OCI-LY1 (cell line): ENCODE data around the gene MAP3K6.

Experiments
- H2AFZ ChIP-seq: fragments of 200-600 bp; sonication (generic), shearing (Covaris generic); 2 replicates; pipeline ENCODE4 v1.6.0; 2014; ENCODE audit warnings: antibody characterized with exemption, mild to moderate bottlenecking, low read length
- H3F3A ChIP-seq: fragments of 200-600 bp; sonication (generic), shearing (Covaris generic); 2 replicates; pipeline ENCODE4 v1.6.0; 2014; ENCODE audit warnings: mild to moderate bottlenecking, antibody characterized with exemption, low read length, moderate library complexity; ENCODE audit not compliant: insufficient read depth
- H3K27ac ChIP-seq: fragments of 200-600 bp; sonication (generic); 2 replicates; pipeline ENCODE4 v1.5.1; 2014; ENCODE audit warnings: low read length, mixed run types, mild to moderate bottlenecking, low read depth; ENCODE audit not compliant: poor library complexity, severe bottlenecking
- H3K27me3 ChIP-seq: fragments of 200-600 bp; sonication (generic); 2 replicates; pipeline ENCODE4 v1.6.0; 2014; ENCODE audit warnings: antibody characterized with exemption, mild to moderate bottlenecking, low read length, moderate library complexity; ENCODE audit not compliant: insufficient read depth
- H3K36me3 ChIP-seq: fragments of 200-600 bp; sonication (generic); 2 replicates; pipeline ENCODE4 v1.6.1; 2014; ENCODE audit warnings: mild to moderate bottlenecking, antibody characterized with exemption, low read length, moderate library complexity, mixed read lengths; ENCODE audit not compliant: insufficient read depth
- H3K4me1 ChIP-seq: fragments of 200-600 bp; sonication (generic); 2 replicates; pipeline ENCODE4 v1.5.1; 2014; ENCODE audit warnings: mild to moderate bottlenecking, low read length, moderate library complexity; ENCODE audit not compliant: insufficient read depth, severe bottlenecking
- H3K4me2 ChIP-seq: fragments of 200-600 bp; sonication (generic), shearing (Covaris generic); 2 replicates; pipeline ENCODE4 v1.6.1; 2014; ENCODE audit warnings: low read length
- H3K4me3 ChIP-seq: fragments of 200-600 bp; sonication (generic); 2 replicates; pipeline ENCODE4 v1.5.1; 2014; ENCODE audit warnings: low read length, low read depth, mild to moderate bottlenecking, mixed read lengths; ENCODE audit not compliant: poor library complexity, severe bottlenecking
- H3K79me2 ChIP-seq: fragments of 200-600 bp; shearing (Covaris generic); 2 replicates; pipeline ENCODE4 v1.6.1; 2016; ENCODE audit warnings: mixed run types, low read length, mixed read lengths; ENCODE audit not compliant: insufficient read depth
- H3K9ac ChIP-seq: fragments of 200-600 bp; sonication (generic), shearing (Covaris generic); 2 replicates; pipeline ENCODE4 v1.6.1; 2014; ENCODE audit warnings: mild to moderate bottlenecking, low read length, mixed read lengths
- H3K9me2 ChIP-seq: fragments of 200-600 bp; sonication (generic), shearing (Covaris generic); 2 replicates; pipeline ENCODE4 v1.6.1; 2014; ENCODE audit warnings: low read depth, mild to moderate bottlenecking, low read length, mixed read lengths
- H3K9me3 ChIP-seq: fragments of 200-600 bp; shearing (Covaris generic); 2 replicates; pipeline ENCODE4 v1.6.1; 2014; ENCODE audit warnings: low read length, mixed read lengths
- H4K20me1 ChIP-seq: fragments of 200-600 bp; sonication (generic), shearing (Covaris generic); 2 replicates; pipeline ENCODE4 v1.6.0; 2016; ENCODE audit warnings: mild to moderate bottlenecking, low read length; ENCODE audit not compliant: insufficient read depth
- EZH2 ChIP-seq: fragments of 200-600 bp; sonication (generic), shearing (Covaris generic); IDR thresholded peaks from 2 replicates; pipeline ENCODE4 v1.8.0; 2017; ENCODE audit warnings: borderline replicate concordance, mixed run types, mild to moderate bottlenecking, antibody characterized with exemption, low read length, moderate library complexity, mixed read lengths
- TF ChIP-seq, protein P1 (sequence below): fragments of 200-600 bp; sonication (generic), shearing (Covaris generic); IDR thresholded peaks from 2 replicates; pipeline ENCODE4 v1.5.1; 2017; ENCODE audit warnings: mild to moderate bottlenecking, antibody characterized with exemption, low read length, moderate library complexity, mixed read lengths

The MAP3K6 gene

GRCh38 chr1:27394282-27394658 is 27.5 kb upstream of the MAP3K6 start:
- Histone ChIP-seq H4K20me1 (no peaks in the 10 kb centered on the region), H3K4me2 (no peak overlapping the region), H2AFZ (no peak overlapping the region), H3K9ac (no peak overlapping the region), H3K27me3 (no peaks in the 10 kb centered on the region), H3K9me3 (no peaks in the 10 kb centered on the region), H3K4me3 (no peak overlapping the region), H3K27ac (no peak overlapping the region), H3K9me2 (no peaks in the 10 kb centered on the region), H3K36me3 (no peaks in the 10 kb centered on the region), H3F3A (no peaks in the 10 kb centered on the region), H3K4me1 (peaks cover 18% of the 10 kb centered on the region), H3K79me2 (no peaks in the 10 kb centered on the region)
- no peak for TF ChIP-seq EZH2
- TF ChIP-seq, protein P1, sequence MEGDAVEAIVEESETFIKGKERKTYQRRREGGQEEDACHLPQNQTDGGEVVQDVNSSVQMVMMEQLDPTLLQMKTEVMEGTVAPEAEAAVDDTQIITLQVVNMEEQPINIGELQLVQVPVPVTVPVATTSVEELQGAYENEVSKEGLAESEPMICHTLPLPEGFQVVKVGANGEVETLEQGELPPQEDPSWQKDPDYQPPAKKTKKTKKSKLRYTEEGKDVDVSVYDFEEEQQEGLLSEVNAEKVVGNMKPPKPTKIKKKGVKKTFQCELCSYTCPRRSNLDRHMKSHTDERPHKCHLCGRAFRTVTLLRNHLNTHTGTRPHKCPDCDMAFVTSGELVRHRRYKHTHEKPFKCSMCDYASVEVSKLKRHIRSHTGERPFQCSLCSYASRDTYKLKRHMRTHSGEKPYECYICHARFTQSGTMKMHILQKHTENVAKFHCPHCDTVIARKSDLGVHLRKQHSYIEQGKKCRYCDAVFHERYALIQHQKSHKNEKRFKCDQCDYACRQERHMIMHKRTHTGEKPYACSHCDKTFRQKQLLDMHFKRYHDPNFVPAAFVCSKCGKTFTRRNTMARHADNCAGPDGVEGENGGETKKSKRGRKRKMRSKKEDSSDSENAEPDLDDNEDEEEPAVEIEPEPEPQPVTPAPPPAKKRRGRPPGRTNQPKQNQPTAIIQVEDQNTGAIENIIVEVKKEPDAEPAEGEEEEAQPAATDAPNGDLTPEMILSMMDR: no peak

- Histone ChIP-seq H4K20me1 (no peaks in the 10 kb centered on the region), H3K27ac (no peak overlapping the region), H3K4me3 (no peak overlapping the region), H3K9ac (no peak overlapping the region), H2AFZ (no peak overlapping the region), H3F3A (no peaks in the 10 kb centered on the region), H3K4me2 (no peak overlapping the region), H3K36me3 (no peaks in the 10 kb centered on the region), H3K9me2 (no peaks in the 10 kb centered on the region), H3K27me3 (no peaks in the 10 kb centered on the region), H3K4me1 (peaks cover 18% of the 10 kb centered on the region), H3K79me2 (no peaks in the 10 kb centered on the region), H3K9me3 (no peaks in the 10 kb centered on the region)
- TF ChIP-seq EZH2: no peak
- TF ChIP-seq, protein P1: no peak
These were observed 27.0 kb upstream of the MAP3K6 start for GRCh38 chr1:27393641-27394281.

GRCh38 chr1:27392778-27393635 is 26.2 kb upstream of the MAP3K6 start:
- Histone ChIP-seq H3K9ac (peak overlapping the region; percentile 58), H3K9me2 (no peaks in the 10 kb centered on the region), H3K27ac (no peak overlapping the region), H3K36me3 (no peaks in the 10 kb centered on the region), H3K4me1 (peaks cover 18% of the 10 kb centered on the region), H3K4me2 (peak overlapping the region; percentile 81), H3K4me3 (peak overlapping the region; percentile 64), H2AFZ (no peak overlapping the region), H4K20me1 (no peaks in the 10 kb centered on the region), H3K27me3 (no peaks in the 10 kb centered on the region), H3F3A (no peaks in the 10 kb centered on the region), H3K9me3 (no peaks in the 10 kb centered on the region), H3K79me2 (no peaks in the 10 kb centered on the region)
- TF ChIP-seq, protein P1: no peak
- no peak for TF ChIP-seq EZH2
